HG02623 (cell line): Measurements from ENCODE around the gene ACSM5.
"Not testable (repeated sequence)": the region's sequence is repeated elsewhere in the genome, so short reads cannot be mapped to it uniquely, and the experiment has no call there.

Experiments used
- ATAC-seq: cut with Tn5 transposase; IDR thresholded peaks from one replicate; pipeline ENCODE4 v1.9.1; 2021; ENCODE audit warnings: moderate library complexity; ENCODE audit not compliant: unreplicated experiment

The ACSM5 gene

DNA sequence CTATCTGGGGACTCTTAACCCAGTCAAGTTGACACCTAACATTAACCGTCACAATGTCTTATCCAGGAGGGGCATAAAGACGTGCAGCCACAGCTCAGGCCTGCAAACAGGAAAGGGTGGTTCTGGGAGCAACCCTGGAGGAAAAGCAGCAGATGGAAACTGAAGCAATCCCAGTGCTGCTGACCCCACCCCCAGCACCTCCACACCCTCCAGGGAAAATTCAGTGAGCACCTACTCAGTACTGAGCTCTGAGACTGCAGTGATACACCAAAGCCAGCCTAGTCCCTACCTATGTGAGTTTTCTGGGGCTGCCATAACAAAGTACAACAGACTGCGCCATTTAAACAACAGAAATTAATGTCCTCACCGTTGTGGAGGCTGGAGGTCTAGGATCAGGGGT, 32.5 kb downstream of the ACSM5 start:
- ATAC-seq, result not testable (repeated sequence)

DNA sequence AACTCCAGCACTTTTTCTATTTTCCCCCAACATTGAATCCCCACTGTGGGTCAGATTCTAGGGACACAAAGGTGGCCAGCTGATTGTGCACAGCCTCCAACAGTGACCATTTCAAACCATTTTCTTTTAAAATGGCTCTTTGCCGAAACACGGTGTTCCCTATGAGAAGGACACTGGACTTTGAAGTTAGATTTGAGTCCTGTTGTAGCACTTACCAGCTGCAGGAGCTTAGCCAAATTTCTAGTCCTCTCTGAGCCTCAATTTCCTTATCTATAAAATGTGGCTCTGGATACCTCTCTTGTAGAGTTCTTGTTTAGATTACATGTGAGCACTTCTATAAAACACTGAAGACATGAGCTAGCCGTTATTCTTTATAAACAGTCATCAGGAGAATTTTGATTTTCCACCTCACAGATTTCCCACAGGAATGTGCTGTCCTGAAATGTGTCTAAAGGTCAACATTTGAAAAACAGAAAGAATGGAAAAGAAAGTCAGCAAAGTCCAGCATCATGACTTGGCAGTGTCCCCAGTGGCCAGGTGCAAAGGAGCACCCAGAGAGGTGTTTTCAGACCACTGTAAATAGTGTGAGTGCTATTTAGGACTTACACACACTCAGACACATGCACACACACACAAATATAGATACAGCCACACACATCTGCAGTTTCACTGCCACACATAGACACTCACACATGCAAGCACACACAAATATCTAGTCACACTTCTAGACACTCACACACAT, 37.5 kb downstream of the ACSM5 start:
- ATAC-seq, result not testable (repeated sequence)

DNA sequence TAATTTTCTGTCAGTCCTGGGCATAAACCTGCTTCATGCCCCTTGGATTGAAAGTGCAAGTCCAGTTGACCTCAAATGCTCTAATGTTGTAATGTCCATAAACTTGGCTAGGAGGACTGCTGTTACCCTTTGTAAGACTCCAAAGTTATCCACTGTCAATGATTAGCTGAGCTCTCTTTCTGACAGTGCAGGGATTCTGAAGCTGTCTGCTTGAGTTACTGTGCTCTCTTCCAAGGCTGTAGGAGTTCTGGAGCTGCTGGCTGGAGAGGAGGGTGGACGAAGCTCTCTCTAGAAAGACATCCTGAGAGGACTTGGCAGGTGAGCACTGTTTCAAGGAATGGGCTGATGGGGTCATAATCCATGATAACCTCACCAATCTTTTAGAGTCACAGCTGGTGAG, 42.0 kb downstream of the ACSM5 start, which contains the start of gene ACSM2A:
Gene ACSM2A (plus strand): TSS at position 158 of the 400 bp plus-strand sequence. CDS start 8,594 bp downstream, outside the sequence.
- ATAC-seq, result not testable (repeated sequence)

DNA sequence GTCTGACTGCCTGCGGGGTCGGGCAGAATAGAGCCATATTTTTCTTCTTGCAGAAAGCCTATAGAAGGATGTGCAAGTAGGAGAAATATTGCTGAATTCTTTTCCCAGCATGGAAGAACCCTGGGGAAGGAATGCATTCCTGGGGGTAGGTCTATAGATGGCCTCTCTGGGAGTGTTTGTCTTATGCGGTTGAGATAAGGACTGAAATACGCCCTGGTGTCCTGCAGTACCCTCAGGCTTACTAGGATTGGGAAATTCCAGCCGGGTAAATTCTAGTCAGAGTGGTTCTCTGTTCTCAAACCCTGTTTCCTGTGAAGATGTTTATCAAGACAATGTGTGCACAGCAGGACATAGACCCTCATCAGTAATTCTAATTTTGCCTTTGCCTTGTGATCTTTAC, 44.3 kb downstream of the ACSM5 start:
- ATAC-seq, result not testable (repeated sequence)

DNA sequence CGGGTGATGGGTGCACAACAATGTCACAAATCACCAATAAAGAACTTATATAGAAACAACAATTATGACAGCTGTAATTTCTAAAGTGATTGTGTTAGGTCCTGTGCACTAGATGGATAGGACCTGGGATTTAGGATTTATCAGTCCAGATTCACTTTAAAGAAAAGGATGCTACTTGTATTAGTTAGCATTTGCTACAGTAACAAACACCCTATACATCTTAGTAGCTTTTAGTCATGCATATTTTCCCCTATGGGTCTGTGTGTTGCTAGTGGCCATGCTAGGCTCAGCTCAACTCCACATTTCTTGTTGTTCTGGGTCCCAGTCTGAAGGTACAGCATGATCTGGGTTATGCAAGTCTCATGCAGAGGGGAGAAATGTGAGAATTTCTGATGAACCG, 49.9 kb downstream of the ACSM5 start:
- not testable (repeated sequence) for ATAC-seq

DNA sequence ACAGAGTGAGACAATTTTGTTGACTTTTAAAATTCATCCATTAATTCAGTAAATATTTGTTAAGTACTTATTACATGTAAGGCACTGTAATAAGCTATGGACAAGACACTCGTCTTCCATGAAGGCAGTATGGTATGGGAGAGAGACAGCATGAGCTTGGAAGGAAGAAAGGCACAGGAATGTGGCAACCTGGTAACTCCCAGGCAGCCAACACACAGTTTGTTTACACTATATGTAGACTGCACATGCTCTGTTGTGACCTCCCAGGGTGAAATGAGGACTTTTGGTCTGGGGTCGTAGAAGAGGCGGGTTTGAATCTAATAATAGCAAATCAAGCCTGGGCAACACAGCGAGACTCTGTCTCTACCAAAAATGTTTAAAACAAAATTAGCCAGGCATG, 51.0 kb downstream of the ACSM5 start:
- not testable (repeated sequence) for ATAC-seq

DNA sequence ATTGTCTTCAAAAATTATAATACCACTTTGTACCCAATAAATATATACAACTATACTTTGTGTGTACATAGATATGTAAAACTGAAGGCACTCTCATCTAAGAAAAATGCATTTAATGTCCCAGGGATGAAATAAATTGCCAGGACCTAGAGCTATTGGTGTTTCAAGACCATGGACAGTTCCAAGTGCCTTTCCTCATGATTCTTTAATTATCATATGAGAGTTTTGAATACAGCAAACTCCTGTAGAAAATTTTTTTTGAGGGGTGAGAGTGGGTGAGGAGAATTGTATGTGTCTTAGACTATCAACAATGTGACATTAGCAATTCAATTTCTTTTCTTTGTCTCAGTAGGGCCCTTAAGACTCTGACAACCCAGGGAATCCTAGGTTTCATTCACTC, 59.6 kb downstream of the ACSM5 start:
- ATAC-seq, result not testable (repeated sequence)

DNA sequence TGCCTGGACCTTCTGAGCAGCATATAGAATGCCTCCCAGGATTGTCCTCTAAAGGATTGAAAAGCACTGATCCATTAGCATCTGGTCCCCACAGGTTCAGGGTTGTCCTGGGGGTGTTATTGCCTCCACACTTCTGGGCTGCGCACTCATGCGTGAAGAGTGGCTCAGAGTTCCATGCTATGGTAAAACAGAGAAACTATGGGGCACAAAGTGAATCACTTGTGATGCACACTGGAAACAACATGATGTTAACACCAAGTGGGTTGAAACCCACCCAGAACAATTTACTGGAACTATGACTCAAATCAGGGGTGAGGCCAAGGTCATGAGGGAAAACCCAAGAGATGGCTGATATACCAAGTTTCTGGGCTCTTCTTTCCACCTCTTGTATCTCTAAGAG, 60.6 kb downstream of the ACSM5 start:
- ATAC-seq, result not testable (repeated sequence)

DNA sequence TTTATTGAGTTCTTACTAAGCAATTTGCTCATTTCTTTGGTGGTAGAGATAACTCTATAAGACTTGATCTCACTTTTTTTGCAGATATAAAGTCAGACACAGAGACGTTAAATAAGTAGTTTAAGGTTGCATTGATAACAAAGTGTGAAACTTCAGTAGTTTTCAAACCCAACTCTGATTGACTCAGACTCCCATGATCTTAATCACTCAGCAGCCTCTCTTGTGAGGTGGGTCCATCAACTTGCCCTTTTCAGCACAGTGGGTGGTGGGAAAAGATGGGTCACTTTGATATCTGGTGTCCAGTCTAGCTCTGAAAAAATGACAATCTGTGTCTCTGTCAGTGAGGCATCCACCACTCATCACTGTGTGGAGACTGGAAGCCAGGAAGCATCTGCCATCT, 61.4 kb downstream of the ACSM5 start:
- ATAC-seq, result not testable (repeated sequence)

DNA sequence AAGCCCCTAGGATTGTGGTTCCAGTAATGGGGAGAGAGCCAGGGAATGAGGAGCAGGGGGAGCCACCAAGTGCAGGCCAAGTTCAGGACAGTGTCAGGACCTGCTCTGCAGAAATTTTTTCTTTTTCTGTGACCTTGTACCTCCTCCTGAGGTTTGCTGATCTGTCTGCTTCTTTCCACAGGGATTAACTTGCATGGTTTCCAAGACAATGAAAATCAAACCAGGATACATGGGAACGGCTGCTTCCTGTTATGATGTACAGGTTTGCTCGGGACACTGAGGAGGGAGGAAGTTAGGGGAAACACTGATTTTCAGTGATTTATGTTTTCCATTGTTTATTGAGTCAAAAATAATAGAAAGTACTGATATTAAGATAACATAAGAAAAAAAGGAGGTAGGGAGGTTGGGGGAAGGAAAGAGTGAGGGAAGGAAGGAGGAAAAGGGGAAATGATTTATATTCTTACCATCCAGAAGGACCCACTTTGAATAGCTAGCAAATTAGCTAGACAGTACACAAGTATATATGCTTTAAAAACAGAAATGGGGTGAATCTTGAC, 67.9 kb downstream of the ACSM5 start:
- not testable (repeated sequence) for ATAC-seq

DNA sequence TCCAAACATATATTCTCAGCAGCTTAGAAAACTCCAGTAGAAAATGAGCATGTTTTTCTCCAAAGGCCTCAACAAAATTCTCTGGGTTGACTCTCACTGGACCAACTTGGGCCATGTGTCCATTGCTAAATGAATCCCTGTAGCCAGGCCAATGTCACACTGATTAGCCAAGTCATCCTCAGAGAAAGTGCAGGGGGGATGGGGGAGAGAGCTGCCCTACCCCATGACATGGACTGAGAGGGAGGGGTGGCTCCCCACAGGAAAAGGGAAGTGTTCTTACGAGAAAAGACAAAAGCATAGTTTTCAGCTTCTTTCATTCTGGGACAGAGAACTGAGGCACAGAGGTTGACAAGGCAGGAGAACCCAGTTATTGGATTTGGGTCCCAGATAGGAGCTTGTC, 74.7 kb downstream of the ACSM5 start:
- ATAC-seq, result not testable (repeated sequence)

DNA sequence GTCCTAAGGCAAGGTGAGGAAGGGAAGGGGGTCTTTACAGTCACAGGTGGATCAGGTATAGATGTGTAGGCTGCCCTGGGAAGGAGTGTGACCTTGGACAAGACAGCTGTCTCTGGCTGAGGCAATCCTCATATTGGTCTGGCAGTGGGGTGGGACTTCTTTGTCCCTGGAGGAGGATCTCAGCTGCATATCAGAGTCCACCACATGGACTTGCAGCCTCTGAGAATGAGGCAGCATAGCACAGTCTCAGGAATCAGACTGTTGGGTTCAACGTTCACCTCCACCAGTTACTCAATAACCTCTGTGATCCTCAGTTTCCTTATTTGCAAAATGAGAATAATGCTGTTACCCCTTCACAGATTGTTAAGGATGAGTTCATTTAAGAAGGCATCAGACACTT, 75.4 kb downstream of the ACSM5 start:
- no peak for ATAC-seq

DNA sequence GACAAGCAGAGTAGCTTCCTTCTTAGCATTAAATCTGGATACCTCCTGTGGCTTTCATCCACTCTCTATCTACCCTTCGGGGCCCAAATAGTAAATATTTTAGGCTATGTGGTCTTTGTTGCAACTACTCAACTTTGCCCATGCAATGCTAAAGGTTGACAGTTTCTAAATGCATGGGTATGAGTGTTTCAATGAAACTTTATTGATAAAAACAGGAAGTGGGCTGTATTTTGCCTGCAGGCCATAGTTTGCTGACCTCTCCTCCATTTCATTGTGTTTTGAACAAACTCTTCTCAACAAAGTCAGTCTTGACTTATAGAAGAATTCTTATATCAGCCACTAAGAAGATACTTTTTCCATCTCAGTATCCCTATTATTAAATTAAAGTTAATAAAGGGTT, 76.1 kb downstream of the ACSM5 start:
- no peak for ATAC-seq
